GM19238 (cell line): Measurements from ENCODE around the gene HSD11B1L.

Experiments
- DNase-seq: peaks from one replicate; pipeline ENCODE4 v3.0.0; 2011; ENCODE audit warnings: low spot score; ENCODE audit not compliant: insufficient read length

HSD11B1L gene

DNA sequence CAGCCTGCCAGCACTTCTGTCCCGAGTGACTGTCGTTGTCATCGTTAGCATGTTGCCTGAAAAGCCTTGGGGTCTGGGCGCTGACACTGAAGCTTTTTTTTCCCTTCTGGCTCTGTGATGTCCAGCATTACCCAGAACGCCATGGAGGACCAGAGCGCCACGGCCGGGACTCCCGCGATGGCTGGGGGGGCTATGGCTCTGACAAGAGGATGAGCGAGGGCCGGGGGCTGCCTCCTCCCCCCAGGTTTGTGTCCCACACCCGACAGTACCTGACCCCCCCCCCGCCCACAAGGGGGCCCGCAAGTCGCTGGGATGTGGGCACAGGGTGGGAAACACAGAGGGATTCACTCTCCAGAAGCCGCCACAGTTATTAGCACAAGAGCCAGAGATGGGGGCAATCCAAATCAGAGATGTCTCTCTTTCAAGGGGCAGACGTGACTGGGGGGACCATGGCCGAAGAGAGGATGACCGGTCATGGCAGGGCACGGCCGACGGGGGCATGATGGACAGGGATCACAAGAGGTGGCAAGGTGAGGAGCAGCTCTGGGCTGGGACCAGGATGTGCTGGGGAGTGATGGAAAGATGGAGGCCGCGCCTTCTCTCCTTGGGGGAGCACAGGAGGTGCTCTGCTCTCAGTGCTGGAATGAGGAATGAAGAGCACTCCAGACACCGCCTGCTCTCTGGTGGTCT, 13.8 kb upstream of the HSD11B1L start:
- no peak for DNase-seq

DNA sequence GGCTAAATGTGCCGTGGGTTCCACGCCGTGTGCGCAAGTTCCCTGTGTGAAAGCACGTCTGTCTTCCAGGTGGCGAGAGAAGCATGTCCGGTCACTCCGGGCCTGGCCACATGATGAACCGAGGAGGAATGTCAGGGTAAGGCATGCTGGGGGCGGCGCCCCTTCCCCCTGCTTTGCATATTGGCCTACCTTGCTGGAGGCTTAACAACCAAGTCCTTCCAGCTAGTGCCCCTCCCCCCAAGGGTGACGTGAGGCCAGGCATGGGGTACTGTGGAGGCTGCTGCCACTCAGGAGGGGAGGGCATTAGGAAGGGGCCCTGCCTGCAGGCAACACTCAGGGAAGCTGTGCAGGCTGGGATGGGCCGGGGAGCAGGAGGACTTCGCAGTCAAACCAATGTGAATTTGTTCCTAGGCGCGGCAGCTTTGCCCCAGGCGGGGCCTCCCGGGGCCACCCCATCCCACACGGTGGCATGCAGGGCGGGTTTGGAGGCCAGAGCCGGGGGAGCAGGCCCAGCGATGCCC, 13.0 kb upstream of the HSD11B1L start:
- no peak for DNase-seq

DNA sequence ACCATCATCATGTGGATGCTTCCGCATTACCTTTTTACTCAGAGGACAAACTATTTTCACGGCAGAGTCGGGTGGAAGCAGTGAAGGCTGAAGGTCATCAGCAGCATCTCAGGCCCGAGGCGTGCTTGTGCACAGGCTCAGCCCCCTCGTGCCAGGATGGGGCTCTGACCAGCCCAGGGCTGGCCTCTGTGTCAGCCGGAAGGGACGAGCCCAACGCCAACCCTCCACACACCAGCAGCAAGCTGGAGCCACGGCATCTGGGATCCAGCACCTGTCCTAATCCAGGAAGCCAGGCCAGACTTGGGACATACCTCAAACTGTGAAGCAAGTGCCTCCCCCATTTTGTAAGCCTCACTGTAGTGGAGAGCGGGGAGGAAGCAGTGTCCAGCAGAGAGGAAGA, 11.6 kb upstream of the HSD11B1L start:
- no peak for DNase-seq

DNA sequence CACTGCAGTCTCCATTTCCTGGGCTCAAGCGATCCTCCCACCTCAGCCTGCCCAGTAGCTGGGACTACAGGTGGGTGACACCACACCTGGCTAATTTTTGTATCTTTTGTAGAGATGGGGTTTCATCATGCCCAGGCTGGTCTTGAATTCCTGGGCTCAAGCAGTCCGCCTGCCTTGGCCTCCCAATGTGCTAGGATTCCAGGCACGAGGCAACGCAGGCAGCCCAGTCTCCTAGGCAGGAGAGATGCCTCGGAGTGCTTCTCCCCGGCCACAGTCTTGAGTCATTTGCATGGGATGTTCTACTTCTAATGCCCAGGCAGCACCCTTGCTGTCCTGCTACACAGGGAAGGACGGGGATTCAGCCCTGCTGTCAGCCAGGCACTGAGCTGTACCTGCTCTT, 9.2 kb upstream of the HSD11B1L start:
- DNase-seq, result no peak

DNA sequence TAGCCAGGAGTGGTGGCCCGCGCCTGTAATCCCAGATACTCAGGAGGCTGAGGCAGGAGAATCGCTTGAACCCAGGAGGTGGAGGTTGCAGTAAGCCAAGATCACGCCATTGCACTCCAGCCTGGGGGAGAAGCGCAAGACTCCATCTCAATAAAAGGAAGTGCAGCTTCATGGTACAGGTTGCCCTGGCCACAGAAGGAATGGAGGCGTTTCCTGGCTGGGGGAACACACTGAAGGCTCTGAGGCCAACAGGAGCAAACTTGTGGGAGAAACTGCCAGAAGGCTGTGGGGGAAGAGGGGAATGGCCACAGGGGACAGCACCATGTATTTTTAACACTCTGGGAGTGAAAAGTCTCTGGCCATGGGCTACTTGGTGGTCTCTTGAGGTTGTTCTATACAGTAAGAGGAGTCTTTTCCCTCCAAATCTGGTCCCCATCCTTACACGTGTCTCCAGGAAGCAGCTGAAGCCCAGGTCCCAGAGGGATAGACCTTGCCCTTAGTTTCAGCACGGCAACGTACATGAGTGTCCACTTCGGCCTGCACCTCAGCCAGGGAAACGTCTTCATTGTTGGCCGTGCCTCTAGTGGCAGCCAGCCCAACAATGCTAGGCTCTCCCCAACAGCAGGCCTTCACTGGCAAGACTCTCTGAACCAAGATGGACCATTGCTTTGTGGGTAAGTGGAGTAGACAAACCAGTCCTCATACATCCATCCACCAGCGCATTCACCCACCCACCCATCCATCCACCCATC, 7.9 kb upstream of the HSD11B1L start:
- DNase-seq, result no peak

DNA sequence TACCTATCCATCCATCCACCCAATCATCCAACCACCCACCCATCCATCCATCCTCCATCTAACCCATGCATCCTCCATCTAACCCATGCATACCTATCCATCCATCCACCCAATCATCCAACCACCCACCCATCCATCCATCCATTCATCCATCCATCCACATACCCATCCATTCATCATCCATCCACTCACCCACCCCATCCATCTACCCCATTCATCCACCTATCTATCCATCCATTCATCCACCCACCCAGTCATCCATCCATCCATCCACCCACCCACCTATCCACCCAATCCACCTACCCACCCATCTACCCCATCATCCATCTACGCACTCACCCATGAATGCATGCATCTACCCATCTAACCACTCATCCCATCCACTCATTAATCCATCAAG, 7.1 kb upstream of the HSD11B1L start:
- DNase-seq, result no peak

DNA sequence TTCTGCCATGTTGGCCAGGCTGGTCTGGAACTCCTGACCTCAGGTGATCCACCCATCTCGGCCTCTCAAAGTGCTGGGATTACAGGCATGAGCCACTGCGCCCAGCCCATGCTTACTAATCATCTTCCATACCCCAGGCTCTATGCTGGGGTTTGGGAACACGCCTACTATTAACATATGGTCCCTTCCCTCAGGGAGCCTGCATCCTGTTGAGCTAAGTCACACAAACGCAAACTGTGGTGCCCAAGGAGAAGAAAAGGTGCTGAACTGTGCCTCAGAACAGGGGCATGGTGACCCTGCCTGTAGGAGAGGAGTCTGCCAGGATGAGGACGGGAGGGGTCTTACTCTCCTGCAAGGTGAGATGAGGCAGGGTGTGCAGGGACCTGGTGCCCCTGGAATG, 6.1 kb upstream of the HSD11B1L start:
- DNase-seq, result no peak

DNA sequence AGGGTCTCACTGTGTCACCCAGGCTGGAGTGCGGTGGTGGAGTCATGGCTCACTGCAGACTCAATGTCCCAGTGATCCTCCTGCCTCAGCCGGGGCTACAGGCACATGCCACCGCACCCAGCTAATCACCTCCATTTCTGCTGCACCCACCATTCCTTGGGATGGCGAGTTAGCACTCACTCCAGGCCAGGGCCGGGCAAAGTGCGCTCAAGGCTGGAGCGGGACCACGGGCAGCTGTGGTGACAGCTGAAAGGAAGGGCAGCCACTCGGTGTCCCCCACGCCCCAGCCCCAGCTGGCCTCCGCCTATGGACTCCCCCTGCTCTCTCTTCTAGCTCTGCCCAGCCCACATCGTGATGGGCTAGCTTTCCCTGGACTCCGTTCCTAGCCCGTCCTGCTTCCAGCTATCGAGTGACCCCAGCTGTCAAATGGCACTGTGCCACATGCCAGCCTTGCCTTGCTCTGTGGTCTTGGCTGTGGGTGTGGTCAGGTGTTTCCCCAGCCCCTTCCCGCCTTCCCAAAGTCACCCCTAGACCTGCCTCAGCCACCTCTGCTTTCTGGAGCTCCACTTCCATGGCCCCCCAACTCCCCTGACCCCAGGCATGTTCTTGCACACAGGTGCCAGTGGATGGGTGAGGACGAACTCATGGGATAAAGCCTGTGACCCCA, 4.6 kb upstream of the HSD11B1L start:
- DNase-seq, result no peak

DNA sequence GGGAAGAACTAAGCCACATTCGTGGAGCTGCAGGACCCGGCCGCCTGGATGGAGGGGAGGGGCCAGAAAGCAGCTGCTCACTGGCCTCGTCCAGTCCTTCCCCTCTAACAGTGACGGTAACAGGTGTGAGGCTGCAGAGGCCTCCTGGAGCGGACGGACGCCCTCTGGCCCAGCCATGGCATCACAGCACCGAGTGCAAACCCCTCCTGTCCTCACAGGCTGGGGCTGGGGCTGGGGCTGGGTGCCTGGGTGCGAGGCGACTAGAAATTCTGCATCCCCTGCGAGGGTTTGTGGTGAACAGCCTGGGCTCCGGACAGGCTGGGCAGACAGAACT, 4.1 kb upstream of the HSD11B1L start:
- DNase-seq, result no peak

DNA sequence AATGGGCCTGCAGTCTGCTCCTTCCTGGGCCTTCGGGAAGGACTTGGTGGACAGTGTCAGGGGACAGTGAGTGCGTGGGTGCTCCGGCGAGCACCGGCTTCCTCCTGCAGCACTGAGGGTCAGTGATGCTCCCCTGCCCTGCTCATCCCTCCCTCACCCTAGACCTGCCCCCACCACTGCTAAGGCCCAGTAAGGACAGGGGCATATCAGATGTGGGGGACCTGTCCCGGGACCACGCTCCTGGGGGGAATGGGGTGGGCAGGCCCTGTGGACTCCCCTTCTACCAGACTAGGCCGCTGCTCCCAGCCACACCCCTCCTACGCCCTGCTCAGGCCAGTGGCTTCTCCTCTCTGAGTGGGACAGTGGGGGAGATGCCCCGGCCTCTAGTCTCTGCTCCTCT, 3.7 kb upstream of the HSD11B1L start:
- DNase-seq, result no peak

DNA sequence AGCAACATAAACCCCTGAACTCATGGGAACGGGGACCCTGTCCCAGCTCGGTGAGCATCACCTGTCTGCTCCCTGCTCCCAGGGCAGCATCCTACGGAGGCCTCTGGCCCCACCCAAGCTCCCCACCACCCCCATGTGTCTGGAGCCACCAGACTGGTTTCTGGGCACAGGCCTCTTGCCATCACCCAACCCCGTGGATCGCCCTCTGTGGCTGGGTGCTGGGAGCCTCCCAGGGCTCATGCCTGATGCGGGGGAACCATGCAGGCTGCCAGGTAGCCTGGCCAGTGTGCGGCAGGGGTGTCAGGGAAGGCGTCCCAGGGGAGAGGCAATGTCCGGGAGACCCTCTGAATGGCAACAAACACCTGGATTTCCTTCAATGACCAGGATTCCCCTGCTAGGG, 3.2 kb upstream of the HSD11B1L start:
- DNase-seq, result no peak

DNA sequence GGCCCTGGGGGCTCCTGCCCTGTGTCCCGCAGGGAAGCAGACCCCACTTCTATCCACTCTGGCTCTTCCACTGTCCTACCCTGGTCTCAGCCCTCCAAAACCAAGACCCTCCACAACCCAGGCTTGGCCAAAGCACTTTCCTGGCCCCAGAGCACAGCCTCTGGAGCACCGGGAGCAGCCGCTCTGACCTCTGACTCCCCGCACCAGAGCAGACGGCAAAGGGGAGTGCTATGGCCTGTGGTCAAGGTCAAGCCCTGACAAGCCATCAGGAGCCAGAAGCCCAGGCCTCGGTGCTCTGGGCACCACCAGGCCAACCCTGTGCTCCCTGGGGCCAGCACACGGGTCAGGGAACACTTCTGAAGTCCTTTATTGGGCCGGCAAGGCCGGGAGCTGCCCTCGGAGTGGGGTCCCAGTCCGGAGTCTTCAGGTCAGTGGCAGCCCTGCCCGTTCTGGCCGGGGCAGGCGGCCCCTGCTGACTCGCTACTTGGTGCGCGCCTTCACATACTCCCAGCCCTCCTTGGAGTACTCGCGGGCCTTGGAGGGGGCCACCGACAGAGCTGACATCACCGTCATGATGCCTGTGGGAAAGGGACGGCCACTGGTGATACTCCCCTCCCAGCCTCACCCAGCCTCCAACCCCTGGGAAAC, 2.6 kb upstream of the HSD11B1L start:
- DNase-seq, result no peak

DNA sequence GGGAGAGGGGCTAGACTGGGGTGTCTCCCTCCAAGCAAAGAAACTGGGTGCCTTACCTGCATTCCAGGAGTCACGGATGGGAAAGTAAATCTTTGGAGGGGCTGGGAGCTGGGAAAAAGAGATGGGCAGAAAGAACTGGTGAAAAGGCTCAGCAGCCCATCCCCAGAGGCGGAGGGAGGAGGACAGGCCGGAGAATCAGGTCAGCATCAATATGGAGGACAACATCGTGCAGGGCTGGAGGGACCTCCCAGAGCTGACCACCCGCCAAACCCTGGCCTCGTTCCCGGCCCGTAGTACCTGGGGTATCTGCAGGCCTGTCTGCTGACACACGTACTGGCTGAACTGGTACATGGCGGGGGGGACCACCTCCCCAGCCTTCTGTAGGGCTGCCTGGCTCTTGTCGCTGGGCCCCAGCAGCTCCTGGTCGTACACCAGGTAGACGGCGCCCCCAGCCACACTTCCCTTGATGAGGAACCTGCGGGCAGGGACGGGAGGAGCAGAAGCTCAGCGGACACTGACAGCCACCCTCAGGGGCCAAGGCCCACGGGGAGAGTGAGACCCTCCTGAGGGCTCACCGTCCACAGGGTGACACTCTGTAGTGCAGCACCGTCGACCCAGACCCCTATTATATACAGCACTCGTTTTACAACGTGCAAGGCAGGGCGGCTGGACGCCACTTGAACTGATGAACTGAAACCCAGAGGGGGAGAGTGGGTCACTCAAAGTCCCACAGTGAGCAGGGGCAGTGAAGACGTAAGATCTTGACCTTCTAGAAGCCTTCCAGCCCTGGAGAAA, 1.3 kb upstream of the HSD11B1L start:
- DNase-seq, result no peak

DNA sequence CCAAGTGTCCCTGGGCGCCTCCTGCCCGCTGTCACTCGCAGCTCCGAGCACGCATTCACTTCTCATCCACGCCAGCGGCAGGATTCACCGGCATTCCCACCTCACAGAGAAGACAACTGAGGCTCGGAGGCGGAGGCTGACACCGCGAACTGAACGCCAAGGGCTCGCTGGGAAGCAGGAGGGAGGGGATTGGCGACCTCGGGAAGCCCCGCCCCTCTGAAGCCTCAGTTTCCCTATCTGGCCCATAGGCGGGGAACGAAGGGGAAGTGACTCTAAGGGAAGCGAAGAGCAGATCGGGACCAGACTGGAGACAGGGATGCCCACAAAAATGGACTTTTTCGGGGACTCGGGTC, 767 bp upstream of the HSD11B1L start:
- no peak for DNase-seq

DNA sequence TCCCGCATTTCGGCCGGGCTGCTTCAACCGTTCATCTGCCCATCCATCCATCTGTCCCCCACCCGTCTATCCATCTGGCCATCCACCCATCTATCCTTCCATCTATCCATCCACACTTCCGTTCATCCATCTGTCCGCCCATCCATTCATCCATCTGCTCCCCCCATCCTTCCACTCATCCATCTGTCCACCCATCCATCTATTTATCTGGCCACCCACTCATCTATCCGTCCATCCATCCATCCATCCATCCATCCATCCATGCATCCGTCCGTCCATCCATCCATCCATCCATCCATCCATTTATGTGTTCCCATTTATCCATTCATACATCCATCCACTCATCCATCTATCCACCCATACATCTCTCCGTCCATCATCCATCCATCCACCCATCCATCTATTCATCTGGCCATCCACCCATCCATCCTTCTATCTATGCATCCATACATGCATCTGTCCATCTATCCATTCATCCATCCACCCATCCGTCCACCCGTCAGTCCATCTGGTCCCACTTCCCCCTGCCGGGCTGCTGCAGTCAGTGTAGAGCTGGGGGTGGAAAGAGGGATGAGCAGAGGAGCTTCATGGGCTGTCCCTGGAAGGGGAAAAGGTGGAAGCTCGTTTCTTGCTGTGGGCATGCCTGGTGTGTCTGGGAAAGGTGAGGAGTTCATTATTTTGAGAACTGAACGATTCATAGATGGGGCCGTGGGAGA, 722 bp downstream of the HSD11B1L start:
- no peak for DNase-seq

DNA sequence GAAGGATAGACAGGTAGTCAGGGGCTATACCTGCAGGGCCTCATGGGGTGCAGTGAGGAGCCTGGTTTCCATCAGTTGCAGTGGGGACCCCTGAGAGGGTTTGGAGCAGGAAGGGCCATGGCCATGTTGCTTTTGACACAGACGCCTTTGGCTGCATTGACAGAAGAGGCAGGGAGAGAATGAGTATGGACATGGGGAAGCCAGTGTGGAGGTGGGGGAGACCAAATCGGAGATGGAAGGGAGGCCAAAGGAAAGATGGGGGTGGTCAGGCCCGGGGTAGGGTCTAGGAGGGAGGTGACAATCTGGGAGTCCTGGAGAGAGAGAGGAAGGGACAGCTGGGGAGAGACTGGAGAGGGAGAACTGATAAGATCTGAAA, 1.3 kb downstream of the HSD11B1L start:
- no peak for DNase-seq

DNA sequence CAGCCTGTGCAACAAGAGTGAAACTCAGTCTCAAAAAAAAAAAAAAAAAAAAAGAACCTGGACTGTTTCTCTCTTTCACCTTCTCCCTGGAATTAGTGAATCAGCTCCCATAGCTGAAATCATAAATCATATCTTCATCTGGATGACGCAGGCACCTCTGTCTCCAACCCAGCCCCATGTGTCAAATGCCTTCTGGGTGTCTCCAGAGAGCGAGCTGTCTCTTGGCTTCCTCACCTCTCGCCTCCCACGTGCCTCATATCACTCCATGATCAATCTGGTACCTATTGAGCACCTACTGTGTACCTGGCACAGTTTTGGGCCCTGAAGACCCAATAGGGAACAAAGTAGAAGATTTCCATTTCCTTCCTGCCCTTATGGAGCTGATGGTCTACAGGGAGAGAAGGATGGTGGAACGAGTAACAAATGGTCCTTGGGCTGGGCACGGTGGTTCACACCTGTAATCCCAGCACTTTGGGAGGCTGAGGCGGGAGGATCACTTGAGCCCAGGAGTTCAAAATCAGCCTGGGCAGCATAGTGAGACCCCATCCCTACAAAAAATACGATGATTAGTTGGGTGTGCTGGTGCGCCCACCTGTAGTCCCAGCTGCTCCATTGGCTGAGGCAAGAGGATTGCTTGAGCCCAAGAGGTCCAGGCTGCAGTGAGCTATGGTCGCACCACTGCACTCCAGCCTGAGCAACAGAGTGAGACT, 2.5 kb downstream of the HSD11B1L start:
- DNase-seq, result no peak

DNA sequence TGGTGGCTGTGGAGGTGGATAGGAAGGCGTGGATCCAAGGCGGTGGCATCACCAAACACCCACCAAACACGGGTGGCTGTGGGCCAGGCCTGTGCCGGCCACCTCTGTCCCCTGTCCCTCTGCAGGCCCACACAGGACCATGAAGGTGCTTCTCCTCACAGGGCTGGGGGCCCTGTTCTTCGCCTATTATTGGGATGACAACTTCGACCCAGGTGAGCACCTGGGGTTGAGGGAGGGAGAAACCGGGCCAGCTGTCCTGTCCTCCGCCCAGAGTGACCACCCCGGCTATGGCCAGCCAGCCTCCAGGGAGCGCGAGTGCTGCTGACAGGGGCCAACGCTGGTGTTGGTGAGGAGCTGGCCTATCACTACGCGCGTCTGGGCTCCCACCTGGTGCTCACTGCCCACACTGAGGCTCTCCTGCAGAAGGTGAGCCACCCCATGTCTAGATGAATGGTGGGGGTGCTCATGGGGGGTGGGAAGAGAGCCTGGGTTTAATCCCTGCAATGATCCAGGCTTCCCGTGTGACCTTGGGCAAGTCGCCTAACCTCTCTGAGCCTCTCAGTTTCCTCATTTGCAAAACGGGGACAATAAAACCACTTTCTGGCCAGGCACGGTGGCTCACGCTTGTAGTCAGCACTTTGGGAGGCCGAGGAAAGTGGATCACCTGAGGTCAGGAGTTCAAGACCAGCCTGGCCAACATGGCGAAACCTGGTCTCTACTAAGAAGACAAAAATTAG, 4.0 kb downstream of the HSD11B1L start:
- DNase-seq, result no peak

DNA sequence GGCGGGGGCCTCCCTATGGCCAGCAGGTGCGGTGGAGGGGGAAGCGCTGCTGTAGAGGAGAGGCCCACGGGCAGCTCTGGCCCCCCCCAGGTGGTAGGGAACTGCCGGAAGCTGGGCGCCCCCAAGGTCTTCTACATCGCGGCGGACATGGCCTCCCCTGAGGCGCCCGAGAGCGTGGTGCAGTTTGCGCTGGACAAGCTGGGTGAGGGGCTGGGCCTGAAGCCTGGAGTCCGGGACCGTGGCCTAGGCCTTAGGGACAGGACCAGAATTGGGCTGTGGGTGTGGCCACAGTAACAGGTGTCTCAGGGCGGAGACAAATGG, 5.5 kb downstream of the HSD11B1L start:
- DNase-seq, result no peak
